ENCODE results near the gene KCP. TPM values are rescaled to one million over a fixed set of nuclear protein-coding genes. Genes with fewer than 3 reads are reported as not detected.

KCP gene
- total RNA-seq, 1 donor: 1.1 TPM

DNA sequence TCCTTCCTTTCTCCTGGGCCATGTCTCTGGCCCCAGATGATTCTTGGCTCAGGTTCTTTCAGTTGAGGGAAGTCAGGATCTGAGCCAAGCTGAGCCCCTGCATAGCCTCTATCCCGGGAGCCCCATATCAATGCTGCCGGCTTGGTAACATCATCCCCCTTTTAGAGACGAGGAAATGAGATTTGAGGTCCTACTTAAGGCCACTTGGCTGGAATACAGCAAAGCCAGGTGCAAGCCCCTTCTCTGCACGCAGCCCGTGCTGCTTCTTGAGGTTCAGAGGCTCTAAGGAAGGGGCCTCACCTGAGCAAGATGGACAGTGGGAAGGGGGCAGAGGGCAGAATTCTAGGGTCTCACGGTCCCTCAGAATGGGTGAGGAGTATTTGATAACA, 24.8 kb upstream of the KCP start:
- Histone ChIP-seq H2AFZ (ENCODE audit: low read length) (no peak overlapping the region), H3K4me2 (ENCODE audit: insufficient read depth, low read length) (no peak overlapping the region), H3K27ac (ENCODE audit: low read depth, low read length) (no peak overlapping the region), H3K27me3 (ENCODE audit: insufficient read depth, low read length) (peaks cover 49% of the 10 kb centered on the region), H3K4me3 (ENCODE audit: insufficient read depth, low read length) (no peak overlapping the region), H3K9me3 (ENCODE audit: low read depth, low read length) (no peaks in the 10 kb centered on the region), H3K79me2 (ENCODE audit: insufficient read depth, low read length) (no peaks in the 10 kb centered on the region), H3K4me1 (ENCODE audit: insufficient read depth, low read length) (peaks cover 3% of the 10 kb centered on the region), H4K20me1 (ENCODE audit: insufficient read depth, low read length) (no peaks in the 10 kb centered on the region), H3K36me3 (ENCODE audit: insufficient read depth, low read length) (no peaks in the 10 kb centered on the region)
- TF ChIP-seq, protein P1, sequence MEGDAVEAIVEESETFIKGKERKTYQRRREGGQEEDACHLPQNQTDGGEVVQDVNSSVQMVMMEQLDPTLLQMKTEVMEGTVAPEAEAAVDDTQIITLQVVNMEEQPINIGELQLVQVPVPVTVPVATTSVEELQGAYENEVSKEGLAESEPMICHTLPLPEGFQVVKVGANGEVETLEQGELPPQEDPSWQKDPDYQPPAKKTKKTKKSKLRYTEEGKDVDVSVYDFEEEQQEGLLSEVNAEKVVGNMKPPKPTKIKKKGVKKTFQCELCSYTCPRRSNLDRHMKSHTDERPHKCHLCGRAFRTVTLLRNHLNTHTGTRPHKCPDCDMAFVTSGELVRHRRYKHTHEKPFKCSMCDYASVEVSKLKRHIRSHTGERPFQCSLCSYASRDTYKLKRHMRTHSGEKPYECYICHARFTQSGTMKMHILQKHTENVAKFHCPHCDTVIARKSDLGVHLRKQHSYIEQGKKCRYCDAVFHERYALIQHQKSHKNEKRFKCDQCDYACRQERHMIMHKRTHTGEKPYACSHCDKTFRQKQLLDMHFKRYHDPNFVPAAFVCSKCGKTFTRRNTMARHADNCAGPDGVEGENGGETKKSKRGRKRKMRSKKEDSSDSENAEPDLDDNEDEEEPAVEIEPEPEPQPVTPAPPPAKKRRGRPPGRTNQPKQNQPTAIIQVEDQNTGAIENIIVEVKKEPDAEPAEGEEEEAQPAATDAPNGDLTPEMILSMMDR (IDR thresholded peaks at IDR 0.05; ENCODE audit: extremely low read depth, low read depth, low read length): no peak
- DNase-seq (ENCODE audit: insufficient read length, low spot score, missing footprints): no peak

DNA sequence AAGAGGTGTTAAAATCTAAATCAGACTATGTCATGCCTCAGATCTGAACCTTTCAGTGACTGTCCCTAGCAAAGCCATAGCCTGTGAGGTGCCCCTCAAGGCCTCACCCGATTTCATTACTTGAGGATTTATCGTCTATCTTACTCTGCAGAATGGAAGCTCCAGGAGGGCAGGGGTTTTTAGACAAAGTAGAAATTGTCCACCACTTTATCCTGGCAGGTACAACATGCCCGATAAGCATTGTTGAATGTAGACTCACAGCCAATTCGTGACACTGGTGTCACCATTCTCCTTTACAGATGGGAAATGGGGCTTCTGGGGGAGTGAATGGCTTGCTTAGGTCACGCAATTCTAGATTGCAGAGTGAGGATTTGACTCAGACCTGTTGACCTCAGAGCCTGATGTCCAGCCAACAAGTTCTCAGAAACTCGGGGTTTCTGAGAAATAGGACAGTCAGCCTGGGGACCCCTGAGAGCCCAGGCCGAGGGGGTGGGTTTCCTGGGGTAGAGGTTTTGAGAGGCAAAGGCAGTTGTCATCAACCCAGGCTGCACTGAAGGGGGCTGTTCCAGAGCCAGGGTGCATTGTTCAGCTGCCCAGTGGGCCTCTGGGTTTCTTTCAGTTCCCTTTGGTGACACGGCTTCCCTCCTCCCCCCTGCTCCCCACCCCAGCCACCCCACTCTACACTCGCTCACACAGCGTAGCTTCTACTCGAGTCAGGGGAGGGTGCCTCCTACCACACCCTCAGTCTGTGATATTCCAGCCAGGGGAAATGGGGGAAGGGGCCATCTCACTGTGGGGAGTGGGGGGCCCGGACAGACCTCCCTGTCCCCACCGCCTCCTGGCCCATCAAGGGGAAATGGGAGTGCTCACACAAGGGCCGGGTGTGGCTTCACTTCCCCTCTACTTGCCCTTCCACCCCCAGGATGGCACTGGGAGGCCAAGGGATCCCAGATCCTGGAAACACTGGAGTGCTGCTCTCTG, 24.1 kb upstream of the KCP start:
- TF ChIP-seq, protein P1 (IDR thresholded peaks at IDR 0.05; ENCODE audit: extremely low read depth, low read depth, low read length): no peak
- H3K79me2 ChIP-seq (ENCODE audit: insufficient read depth, low read length): no peaks in the 10 kb centered on the region
- DNase-seq (ENCODE audit: insufficient read length, low spot score, missing footprints): peak; percentile 72
- no peaks in the 10 kb centered on the region for H4K20me1 ChIP-seq (ENCODE audit: insufficient read depth, low read length)
- no peak overlapping the region for H2AFZ ChIP-seq (ENCODE audit: low read length)
- H3K9me3 ChIP-seq (ENCODE audit: low read depth, low read length): no peaks in the 10 kb centered on the region
- H3K27me3 ChIP-seq (ENCODE audit: insufficient read depth, low read length): peaks cover 42% of the 10 kb centered on the region
- H3K4me1 ChIP-seq (ENCODE audit: insufficient read depth, low read length): peaks cover 3% of the 10 kb centered on the region
- H3K4me2 ChIP-seq (ENCODE audit: insufficient read depth, low read length): no peak overlapping the region
- no peaks in the 10 kb centered on the region for H3K36me3 ChIP-seq (ENCODE audit: insufficient read depth, low read length)
- H3K27ac ChIP-seq (ENCODE audit: low read depth, low read length): no peak overlapping the region
- H3K4me3 ChIP-seq (ENCODE audit: insufficient read depth, low read length): no peak overlapping the region

DNA sequence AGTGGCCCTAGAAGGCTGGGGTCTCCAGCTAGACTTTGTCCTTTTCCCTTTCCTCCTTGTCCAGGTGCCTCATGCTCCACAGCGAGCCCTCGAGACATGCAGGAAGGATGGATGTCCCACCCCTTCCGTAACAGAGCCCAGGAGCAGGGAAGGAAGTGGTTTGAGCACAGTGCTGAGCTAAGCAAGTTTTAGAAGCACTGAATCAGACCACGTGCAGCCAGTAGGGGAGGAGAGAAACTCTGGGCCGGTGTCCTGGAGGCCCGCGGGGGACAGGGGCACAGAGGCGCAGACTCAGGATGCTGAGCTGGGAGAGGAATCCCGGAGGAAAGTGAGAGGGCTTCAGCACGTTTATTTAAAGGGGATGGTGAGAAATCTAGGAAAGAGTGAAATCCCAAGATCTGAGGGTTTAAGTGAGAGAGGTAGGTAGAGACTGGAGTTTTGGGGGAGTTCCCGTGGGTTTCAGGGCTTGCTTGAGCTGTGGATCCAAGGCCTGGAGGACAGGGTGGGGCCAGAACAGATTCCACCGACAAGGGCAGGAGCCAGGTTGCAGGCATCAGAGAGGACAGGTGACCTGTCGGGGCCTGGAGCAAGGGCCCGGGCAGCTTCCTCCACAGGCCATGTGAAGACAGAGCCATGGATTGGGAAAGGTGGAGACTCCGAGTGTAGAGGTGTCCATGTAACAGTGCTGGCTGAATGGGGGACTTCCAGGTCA, 22.8 kb upstream of the KCP start:
- H3K79me2 ChIP-seq (ENCODE audit: insufficient read depth, low read length): no peaks in the 10 kb centered on the region
- no peaks in the 10 kb centered on the region for H4K20me1 ChIP-seq (ENCODE audit: insufficient read depth, low read length)
- DNase-seq (ENCODE audit: insufficient read length, low spot score, missing footprints): peak; percentile 66
- TF ChIP-seq, protein P1 (IDR thresholded peaks at IDR 0.05; ENCODE audit: extremely low read depth, low read depth, low read length): no peak
- H3K4me3 ChIP-seq (ENCODE audit: insufficient read depth, low read length): no peak overlapping the region
- no peaks in the 10 kb centered on the region for H3K4me1 ChIP-seq (ENCODE audit: insufficient read depth, low read length)
- H3K4me2 ChIP-seq (ENCODE audit: insufficient read depth, low read length): no peak overlapping the region
- H3K27ac ChIP-seq (ENCODE audit: low read depth, low read length): no peak overlapping the region
- H2AFZ ChIP-seq (ENCODE audit: low read length): no peak overlapping the region
- peaks cover 32% of the 10 kb centered on the region for H3K27me3 ChIP-seq (ENCODE audit: insufficient read depth, low read length)
- no peaks in the 10 kb centered on the region for H3K9me3 ChIP-seq (ENCODE audit: low read depth, low read length)
- no peaks in the 10 kb centered on the region for H3K36me3 ChIP-seq (ENCODE audit: insufficient read depth, low read length)

DNA sequence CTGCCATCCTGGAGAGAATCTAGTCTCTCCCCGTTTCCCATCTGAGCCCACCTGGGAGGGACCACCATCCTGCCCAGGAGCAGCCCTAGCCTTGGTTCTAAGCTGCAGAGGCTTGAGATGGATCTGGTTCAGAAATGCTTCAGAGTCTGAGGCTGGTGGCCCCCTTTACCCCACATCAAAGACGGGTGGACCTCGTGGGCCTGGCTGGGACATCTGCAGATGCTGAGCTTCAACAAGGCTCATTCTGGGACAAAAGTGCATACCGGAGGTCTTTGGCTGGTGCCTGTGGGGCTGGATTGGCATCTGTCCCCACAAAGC, 22.3 kb upstream of the KCP start:
- Histone ChIP-seq H3K4me3 (ENCODE audit: insufficient read depth, low read length) (no peak overlapping the region), H4K20me1 (ENCODE audit: insufficient read depth, low read length) (no peaks in the 10 kb centered on the region), H3K79me2 (ENCODE audit: insufficient read depth, low read length) (no peaks in the 10 kb centered on the region), H3K27me3 (ENCODE audit: insufficient read depth, low read length) (peaks cover 27% of the 10 kb centered on the region), H3K4me2 (ENCODE audit: insufficient read depth, low read length) (no peak overlapping the region), H3K9me3 (ENCODE audit: low read depth, low read length) (no peaks in the 10 kb centered on the region), H3K4me1 (ENCODE audit: insufficient read depth, low read length) (no peaks in the 10 kb centered on the region), H2AFZ (ENCODE audit: low read length) (no peak overlapping the region), H3K36me3 (ENCODE audit: insufficient read depth, low read length) (no peaks in the 10 kb centered on the region), H3K27ac (ENCODE audit: low read depth, low read length) (no peak overlapping the region)
- peak; percentile 34 for DNase-seq (ENCODE audit: insufficient read length, low spot score, missing footprints)
- TF ChIP-seq, protein P1 (IDR thresholded peaks at IDR 0.05; ENCODE audit: extremely low read depth, low read depth, low read length): no peak
